Kidney tubule cell (primary cell): Measurements from ENCODE around the gene PCDHGA3.
"Not testable (repeated sequence)": the region's sequence is repeated elsewhere in the genome, so short reads cannot be mapped to it uniquely, and the experiment has no call there.

ENCODE experiments used
- DNase-seq: peaks from one replicate; pipeline ENCODE4 v3.0.0-alpha.2; 2018; ENCODE audit warnings: low spot score

PCDHGA3 gene

GRCh38 chr5:141349917-141350619 lies 6.4 kb downstream of the PCDHGA3 start, which contains the start of gene PCDHGB1:
Gene PCDHGB1 (plus strand): TSS chr5:141350099. CDS start chr5:141350261, 162 bp downstream.
- peak; percentile 74 for DNase-seq

DNA sequence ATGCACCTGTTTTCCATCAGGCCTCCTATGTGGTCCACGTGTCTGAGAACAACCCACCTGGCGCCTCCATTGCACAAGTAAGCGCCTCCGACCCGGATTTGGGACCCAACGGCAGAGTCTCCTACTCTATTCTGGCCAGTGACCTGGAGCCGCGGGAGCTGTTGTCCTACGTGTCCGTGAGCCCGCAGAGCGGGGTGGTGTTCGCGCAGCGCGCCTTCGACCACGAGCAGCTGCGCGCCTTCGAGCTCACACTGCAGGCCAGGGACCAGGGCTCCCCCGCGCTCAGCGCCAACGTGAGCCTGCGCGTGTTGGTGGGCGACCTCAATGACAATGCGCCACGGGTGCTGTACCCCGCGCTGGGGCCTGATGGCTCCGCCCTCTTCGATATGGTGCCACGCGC lies 8.0 kb downstream of the PCDHGA3 start:
- DNase-seq, result no peak

GRCh38 chr5:141354900-141355469 lies 11.4 kb downstream of the PCDHGA3 start, which contains the start of gene PCDHGA4:
Gene PCDHGA4 (plus strand): TSS chr5:141355021. CDS start chr5:141355108, 87 bp downstream.
- no peak for DNase-seq

- DNase-seq, result no peak
Observed at GRCh38 chr5:141355641-141356040, 12.0 kb downstream of the PCDHGA3 start.

GRCh38 chr5:141356133-141356532 lies 12.5 kb downstream of the PCDHGA3 start:
- no peak for DNase-seq

GRCh38 chr5:141356950-141357349 lies 13.3 kb downstream of the PCDHGA3 start:
- DNase-seq, result no peak

- DNase-seq, result peak; percentile 54
Observed at GRCh38 chr5:141359790-141360426, 16.3 kb downstream of the PCDHGA3 start, which contains the start of gene PCDHGB2. Gene PCDHGB2 (plus strand): TSS chr5:141359994. CDS start chr5:141360136, 142 bp downstream.

GRCh38 chr5:141360685-141361084 lies 17.1 kb downstream of the PCDHGA3 start:
- DNase-seq, result no peak

DNA sequence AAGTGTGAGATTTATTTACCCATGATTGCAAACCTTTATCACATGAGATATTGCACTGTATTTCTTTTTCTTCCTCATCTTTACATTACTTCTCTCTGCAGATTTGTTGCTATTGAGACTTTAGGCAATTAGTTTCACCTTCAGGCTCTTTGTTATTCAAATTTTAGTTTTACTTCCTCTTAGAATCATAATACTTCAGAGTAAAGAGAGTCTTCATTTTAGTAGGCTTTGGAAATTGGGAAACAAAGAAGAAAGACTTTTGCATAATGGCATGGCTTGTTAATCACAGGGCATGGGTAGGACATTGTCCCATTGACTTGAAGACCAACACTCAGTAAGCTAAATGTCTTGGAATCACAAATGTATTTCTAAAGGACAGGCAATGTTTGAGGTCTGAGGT lies 19.1 kb downstream of the PCDHGA3 start:
- no peak for DNase-seq

GRCh38 chr5:141363952-141364660 lies 20.5 kb downstream of the PCDHGA3 start, which contains the start of gene PCDHGA5:
Gene PCDHGA5 (plus strand): TSS chr5:141364162. CDS start chr5:141364331, 169 bp downstream.
- DNase-seq, result peak; percentile 17

DNA sequence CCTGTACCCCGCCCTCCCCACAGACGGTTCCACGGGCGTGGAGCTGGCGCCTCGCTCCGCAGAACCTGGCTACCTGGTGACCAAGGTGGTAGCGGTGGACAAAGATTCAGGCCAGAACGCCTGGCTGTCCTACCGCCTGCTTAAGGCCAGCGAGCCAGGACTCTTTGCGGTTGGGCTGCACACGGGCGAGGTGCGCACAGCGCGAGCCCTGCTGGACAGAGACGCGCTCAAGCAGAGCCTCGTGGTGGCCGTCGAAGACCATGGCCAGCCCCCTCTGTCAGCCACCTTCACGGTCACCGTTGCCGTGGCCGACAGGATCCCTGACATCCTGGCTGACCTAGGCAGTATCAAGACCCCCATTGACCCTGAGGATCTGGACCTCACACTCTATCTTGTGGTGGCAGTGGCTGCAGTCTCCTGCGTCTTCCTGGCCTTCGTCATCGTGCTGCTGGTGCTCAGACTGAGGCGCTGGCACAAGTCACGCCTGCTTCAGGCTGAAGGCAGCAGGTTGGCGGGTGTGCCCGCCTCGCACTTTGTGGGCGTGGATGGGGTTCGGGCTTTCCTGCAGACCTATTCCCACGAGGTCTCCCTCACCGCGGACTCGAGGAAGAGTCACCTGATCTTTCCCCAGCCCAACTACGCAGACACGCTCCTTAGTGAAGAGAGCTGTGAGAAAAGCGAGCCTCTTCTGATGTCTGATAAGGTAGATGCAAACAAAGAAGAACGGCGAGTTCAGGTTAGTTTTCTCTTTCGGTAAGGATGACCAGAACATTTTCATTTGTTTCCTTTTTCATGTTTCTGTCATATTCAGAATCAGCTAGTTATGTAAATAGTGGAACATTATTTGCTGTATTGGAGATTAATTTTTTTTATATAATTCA lies 22.6 kb downstream of the PCDHGA3 start:
- DNase-seq, result no peak

DNA sequence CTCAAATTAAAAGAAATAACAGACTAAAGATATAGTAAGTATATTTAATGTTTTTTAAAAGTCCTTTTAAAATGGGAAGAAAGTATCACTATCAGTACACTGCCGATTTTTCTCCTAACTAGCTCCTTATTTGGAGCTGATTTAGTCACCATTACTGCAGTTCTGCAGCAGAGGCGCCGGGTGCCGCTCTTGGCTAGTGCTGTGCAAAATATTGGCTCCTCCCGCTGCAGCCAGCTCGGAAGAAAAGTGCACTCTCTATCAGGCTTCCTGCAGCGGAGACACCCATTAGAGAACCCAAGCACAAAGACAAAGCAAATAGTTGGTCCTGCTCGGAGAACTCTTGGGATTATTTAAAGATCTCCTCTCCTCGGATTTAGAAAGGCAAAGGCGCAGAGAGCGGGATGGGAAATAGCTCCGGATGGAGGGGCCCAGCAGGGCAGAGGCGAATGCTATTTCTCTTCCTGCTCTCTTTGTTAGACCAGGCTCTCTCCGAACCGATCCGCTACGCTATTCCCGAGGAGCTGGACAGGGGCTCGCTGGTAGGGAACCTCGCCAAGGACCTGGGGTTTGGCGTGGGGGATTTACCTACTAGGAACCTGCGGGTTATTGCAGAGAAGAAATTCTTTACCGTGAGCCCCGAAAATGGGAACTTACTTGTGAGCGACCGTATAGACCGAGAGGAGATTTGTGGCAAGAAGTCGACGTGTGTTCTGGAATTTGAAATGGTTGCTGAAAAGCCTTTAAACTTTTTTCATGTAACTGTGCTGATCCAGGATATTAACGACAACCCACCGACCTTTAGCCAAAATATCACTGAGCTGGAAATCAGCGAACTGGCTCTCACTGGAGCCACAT lies 26.6 kb downstream of the PCDHGA3 start, which contains the start of gene PCDHGB3:
Gene PCDHGB3 (plus strand): TSS at position 249 of the 855 bp plus-strand sequence. CDS start 153 bp downstream, at position 402.
- peak; percentile 66 for DNase-seq

DNA sequence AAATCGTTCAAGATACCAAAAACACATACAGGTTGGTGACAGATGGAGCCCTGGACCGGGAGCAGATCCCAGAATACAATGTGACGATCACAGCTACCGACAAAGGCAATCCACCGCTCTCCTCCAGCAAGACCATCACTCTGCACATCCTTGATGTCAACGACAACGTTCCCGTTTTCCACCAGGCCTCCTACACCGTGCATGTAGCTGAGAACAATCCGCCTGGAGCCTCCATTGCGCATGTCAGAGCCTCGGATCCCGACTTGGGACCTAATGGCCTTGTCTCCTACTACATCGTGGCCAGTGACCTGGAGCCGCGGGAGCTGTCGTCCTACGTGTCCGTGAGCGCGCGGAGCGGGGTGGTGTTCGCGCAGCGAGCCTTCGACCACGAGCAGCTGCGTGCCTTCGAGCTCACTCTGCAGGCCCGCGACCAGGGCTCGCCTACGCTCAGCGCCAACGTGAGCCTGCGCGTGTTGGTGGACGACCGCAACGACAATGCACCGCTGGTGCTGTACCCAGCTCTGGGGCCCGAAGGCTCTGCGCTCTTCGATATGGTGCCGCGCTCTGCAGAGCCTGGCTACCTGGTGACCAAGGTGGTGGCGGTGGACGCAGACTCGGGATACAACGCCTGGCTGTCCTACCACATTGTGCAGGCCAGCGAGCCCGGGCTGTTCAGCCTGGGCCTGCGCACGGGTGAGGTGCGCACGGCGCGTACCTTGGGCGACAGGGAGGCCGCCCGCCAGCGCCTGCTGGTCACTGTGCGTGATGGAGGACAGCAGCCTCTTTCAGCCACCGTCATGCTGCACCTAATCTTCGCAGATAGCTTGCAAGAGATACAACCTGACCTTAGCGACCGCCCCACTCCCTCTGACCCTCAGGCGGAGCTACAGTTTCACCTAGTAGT lies 28.2 kb downstream of the PCDHGA3 start:
- DNase-seq, result no peak

- peak; percentile 39 for DNase-seq
Observed at GRCh38 chr5:141373673-141374317, 30.2 kb downstream of the PCDHGA3 start, which contains the start of gene PCDHGA6. Gene PCDHGA6 (plus strand): TSS chr5:141373891. CDS start chr5:141374084, 193 bp downstream.

DNA sequence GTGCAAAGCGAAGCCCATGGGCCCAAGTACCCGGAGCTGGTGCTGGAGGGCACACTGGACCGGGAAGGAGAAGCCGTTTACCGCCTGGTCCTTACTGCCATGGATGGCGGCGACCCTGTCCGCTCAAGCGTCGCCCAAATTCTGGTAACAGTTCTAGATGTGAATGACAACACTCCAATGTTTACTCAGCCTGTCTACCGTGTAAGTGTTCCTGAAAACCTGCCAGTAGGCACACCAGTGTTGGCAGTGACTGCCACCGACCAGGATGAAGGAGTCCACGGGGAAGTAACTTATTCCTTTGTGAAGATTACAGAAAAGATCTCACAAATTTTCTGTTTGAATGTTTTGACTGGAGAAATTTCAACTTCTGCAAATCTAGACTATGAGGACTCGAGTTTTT lies 31.0 kb downstream of the PCDHGA3 start:
- DNase-seq, result no peak

- DNase-seq, result not testable (repeated sequence)
Observed at GRCh38 chr5:141375444-141376155, 32.0 kb downstream of the PCDHGA3 start.

- peak; percentile 33 for DNase-seq
Observed at GRCh38 chr5:141382469-141383294, 39.1 kb downstream of the PCDHGA3 start, which contains the start of gene PCDHGA7. Gene PCDHGA7 (plus strand): TSS chr5:141382742. CDS start chr5:141382900, 158 bp downstream.
